Keratinocyte (primary cell): ENCODE data around the gene FOXK1. TPM values are rescaled to one million over a fixed set of nuclear protein-coding genes. Genes with fewer than 3 reads are reported as not detected.

Experiments used
- DNase-seq: peaks from one replicate; pipeline ENCODE4 v3.0.0-alpha.2; 2011; ENCODE audit warnings: low read depth, missing footprints, low spot score
- FAIRE-seq: peaks from 2 replicates; lab custom pipeline; 2011; peaks lifted over from hg19 to GRCh38; lab: Jason Lieb, UNC
- H2AFZ ChIP-seq: 2 replicates; pipeline ENCODE4 v1.6.0; 2012; ENCODE audit warnings: low read length, control low read depth, inconsistent platforms; ENCODE audit not compliant: control insufficient read depth
- H3K27ac ChIP-seq: 2 replicates; pipeline ENCODE4 v1.5.1; 2011; ENCODE audit warnings: low read length; ENCODE audit not compliant: control insufficient read depth, insufficient read depth
- H3K27me3 ChIP-seq: 3 replicates; pipeline ENCODE4 v1.6.0; 2011; ENCODE audit warnings: low read length; ENCODE audit not compliant: control insufficient read depth, insufficient read depth; ENCODE audit errors: extremely low read depth
- H3K36me3 ChIP-seq, 2 experiments: 2 replicates in 1 of 2; 3 replicates in 1 of 2; pipeline ENCODE4 v1.5.1; 2011; ENCODE audit warnings: low read length in 2 of 2, mild to moderate bottlenecking in 1 of 2; ENCODE audit not compliant: control insufficient read depth in 2 of 2, insufficient read depth in 2 of 2; ENCODE audit errors: extremely low read depth in 1 of 2
- H3K4me1 ChIP-seq: 3 replicates; pipeline ENCODE4 v1.5.1; 2011; ENCODE audit warnings: low read length; ENCODE audit not compliant: control insufficient read depth, insufficient read depth; ENCODE audit errors: extremely low read depth
- H3K4me2 ChIP-seq: 3 replicates; pipeline ENCODE4 v1.6.0; 2011; ENCODE audit warnings: low read depth, low read length; ENCODE audit not compliant: control insufficient read depth, insufficient read depth; ENCODE audit errors: extremely low read depth
- H3K4me3 ChIP-seq, 3 experiments: fragments of 200-600 bp in 1 of 3; sonication (generic) in 1 of 3; 2 replicates in 2 of 3; 3 replicates in 1 of 3; pipeline ENCODE4 v1.5.1; 2011 to 2016; ENCODE audit warnings: low read length in 3 of 3, mild to moderate bottlenecking in 3 of 3, control low read depth in 2 of 3, inconsistent platforms in 1 of 3, low read depth in 1 of 3, mixed read lengths in 1 of 3, mixed run types in 1 of 3, moderate library complexity in 1 of 3; ENCODE audit not compliant: control insufficient read depth in 2 of 3, insufficient read depth in 2 of 3; ENCODE audit errors: extremely low read depth in 1 of 3
- H3K79me2 ChIP-seq: 2 replicates; pipeline ENCODE4 v1.6.0; 2012; ENCODE audit warnings: low read length; ENCODE audit not compliant: control insufficient read depth, insufficient read depth
- H3K9ac ChIP-seq: 3 replicates; pipeline ENCODE4 v1.6.0; 2011; ENCODE audit warnings: low read length; ENCODE audit not compliant: control insufficient read depth, insufficient read depth; ENCODE audit errors: extremely low read depth
- H3K9me1 ChIP-seq: 3 replicates; pipeline ENCODE4 v1.6.0; 2011; ENCODE audit warnings: low read length; ENCODE audit not compliant: control insufficient read depth, insufficient read depth; ENCODE audit errors: extremely low read depth
- H3K9me3 ChIP-seq: 2 replicates; pipeline ENCODE4 v1.5.1; 2012; ENCODE audit warnings: low read depth, low read length; ENCODE audit not compliant: control insufficient read depth
- H4K20me1 ChIP-seq: 3 replicates; pipeline ENCODE4 v1.6.0; 2011; ENCODE audit warnings: low read length; ENCODE audit not compliant: control insufficient read depth, insufficient read depth; ENCODE audit errors: extremely low read depth
- CTCF ChIP-seq, 3 experiments: IDR thresholded peaks in 1 of 3; conservative IDR thresholded peaks in 1 of 3; optimal IDR thresholded peaks in 1 of 3; 2 replicates in 2 of 3; 3 replicates in 1 of 3; pipeline versions ENCODE3 to v1.5.1; 2011; ENCODE audit warnings: low read length in 3 of 3, mild to moderate bottlenecking in 3 of 3, moderate library complexity in 2 of 3, control low read depth in 1 of 3, inconsistent platforms in 1 of 3; ENCODE audit not compliant: insufficient read depth in 2 of 3; ENCODE audit errors: extremely low read depth in 1 of 3
- EZH2 ChIP-seq: IDR thresholded peaks from one replicate; pipeline ENCODE4 v1.6.1; 2012; ENCODE audit warnings: inconsistent platforms, mild to moderate bottlenecking, low read length, moderate library complexity
- dilution Hi-C: fragments of 300-500 bp; cut with MboI; formaldehyde crosslinking; loops from one replicate; pipeline ENCODE4 v1.7.0; 2020; ENCODE audit warnings: low sequenced_read_pairs; ENCODE audit not compliant: extremely low pct_ligation_motif_present
- polyA plus RNA-seq, 5 experiments: library from polyadenylated mRNA; depleted of rRNA in 3 of 5; stranded (reverse) in 3 of 5; stranded (forward) in 1 of 5; unstranded in 1 of 5; fragments of >200 nt; gene quantifications; 1 replicate in 1 of 5; 2 replicates in 3 of 5; 3 replicates in 1 of 5; pipeline versions ENCODE4 v1.2.1 to v1.2.3, GENCODE V29; 2011 to 2012; ENCODE audit warnings: missing spikeins in 2 of 5, low read depth in 1 of 5, low replicate concordance in 1 of 5

Gene FOXK1
- polyA plus RNA-seq, 1 donor (not counting 4 experiments of a cell fraction or from before 2014, with no cell fraction given): 4.4 TPM

DNA sequence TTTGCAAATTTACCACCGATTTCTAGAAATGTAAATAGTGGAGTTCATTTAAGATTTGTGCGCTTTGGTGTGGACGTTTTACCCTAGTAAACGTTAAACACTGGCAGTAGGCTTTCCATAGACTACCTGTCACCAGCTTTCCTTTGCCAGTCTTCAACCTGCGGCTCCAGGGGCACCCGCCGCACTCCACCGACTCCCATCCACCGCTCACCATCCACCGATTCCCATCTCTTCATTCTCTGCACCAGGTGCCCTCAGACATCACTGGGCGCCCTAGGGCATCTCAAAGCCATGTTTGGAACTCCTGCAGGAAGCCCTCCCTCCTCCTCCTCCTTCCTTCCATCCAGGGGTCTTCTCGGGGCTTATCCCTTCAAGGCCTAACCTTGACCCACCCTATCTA is 91.9 kb downstream of the FOXK1 start:
- dilution Hi-C loops: no loop called here
- Histone ChIP-seq H3K79me2 (peaks cover 30% of the 10 kb centered on the region), H3K9me1 (no peaks in the 10 kb centered on the region), H2AFZ (no peak overlapping the region), H3K9ac (no peak overlapping the region), H3K27ac (no peak overlapping the region), H3K4me2 (peak overlapping the region; percentile 91), H3K4me1 (peaks cover 11% of the 10 kb centered on the region), H3K36me3 (peaks cover 0 to 7% of the 10 kb centered on the region in 2 experiments), H3K27me3 (no peaks in the 10 kb centered on the region), H3K9me3 (no peaks in the 10 kb centered on the region), H3K4me3 (no peak overlapping the region), H4K20me1 (peaks cover 1% of the 10 kb centered on the region)
- no peak for TF ChIP-seq CTCF (optimal IDR thresholded peaks at IDR 0.05 in 1 of 3, IDR thresholded peaks at IDR 0.05 in 1 of 3, conservative IDR thresholded peaks at IDR 0.05 in 1 of 3; ENCODE audit: extremely low read depth in 1 of 3, insufficient read depth in 2 of 3, low read length in 3 of 3)
- TF ChIP-seq EZH2: no peak
- FAIRE-seq (no peak), DNase-seq (no peak)

DNA sequence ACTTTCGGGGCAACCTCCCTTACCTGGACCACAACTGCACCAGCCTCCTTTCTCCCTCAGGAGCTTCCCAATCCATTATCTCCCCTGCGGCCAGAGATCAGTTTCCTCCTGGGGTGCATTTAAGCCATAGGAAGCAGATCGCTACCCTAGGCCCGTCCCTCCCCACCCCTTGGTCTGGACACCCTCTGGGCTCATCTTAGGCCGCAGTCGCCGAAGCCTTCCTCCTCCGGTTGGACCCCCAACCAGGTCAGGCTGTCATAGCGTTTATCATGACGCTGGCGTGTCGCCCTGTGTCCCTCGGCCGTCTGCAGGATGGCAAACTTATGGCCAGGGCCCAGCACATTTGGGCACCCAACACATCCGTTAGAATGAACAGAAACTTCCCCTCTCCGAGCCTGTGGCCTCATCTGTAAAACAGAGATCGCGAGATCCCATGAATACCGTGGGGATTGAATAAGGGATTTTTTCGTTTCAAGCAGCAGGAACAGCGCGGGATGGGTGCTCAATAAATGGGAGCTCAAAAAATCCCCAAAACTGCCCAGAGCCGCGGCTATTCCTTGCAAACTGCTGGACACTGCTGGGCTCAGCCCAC is 92.7 kb downstream of the FOXK1 start:
- Histone ChIP-seq H3K9me1 (no peaks in the 10 kb centered on the region), H3K9me3 (no peaks in the 10 kb centered on the region), H3K4me2 (peak overlapping the region; percentile 91), H3K79me2 (peaks cover 31% of the 10 kb centered on the region), H3K4me3 (peak overlapping the region; percentile 89 to 97 (median 95)), H3K9ac (peak overlapping the region; percentile 99), H3K36me3 (peaks cover 0 to 5% of the 10 kb centered on the region in 2 experiments), H3K27me3 (no peaks in the 10 kb centered on the region), H2AFZ (peak overlapping the region; percentile 88), H3K27ac (peak overlapping the region; percentile 97), H3K4me1 (peaks cover 11% of the 10 kb centered on the region), H4K20me1 (no peaks in the 10 kb centered on the region)
- TF ChIP-seq CTCF (optimal IDR thresholded peaks at IDR 0.05 in 1 of 3, IDR thresholded peaks at IDR 0.05 in 1 of 3, conservative IDR thresholded peaks at IDR 0.05 in 1 of 3; ENCODE audit: extremely low read depth in 1 of 3, insufficient read depth in 2 of 3, low read length in 3 of 3) (no peak), EZH2 (no peak)
- no peak for FAIRE-seq
- no peak for DNase-seq
- dilution Hi-C loops: no loop called here
